BJ (cell line): ENCODE results near the gene TEN1. TPM values are rescaled to one million over a fixed set of nuclear protein-coding genes. Genes with fewer than 3 reads are reported as not detected.

Experiments
- CTCF ChIA-PET: fragments of 350-600 bp; formaldehyde crosslinking; extraction: SDS; loops from one replicate; lab custom pipeline; 2021; ENCODE audit warnings: antibody characterized with exemption, inconsistent platforms; lab: Yijun Ruan, JAX
- POLR2A ChIA-PET: fragments of 300-600 bp; sonication (Branson Sonifier 250); formaldehyde crosslinking; extraction: SDS; loops from one replicate; lab custom pipeline; 2021; ENCODE audit warnings: antibody characterized with exemption; lab: Charles Lee
- DNase-seq: peaks from one replicate; pipeline ENCODE4 v3.0.0-alpha.2; 2011; ENCODE audit warnings: low read depth
- H3K27me3 ChIP-seq: 2 replicates; pipeline ENCODE4 v1.6.0; 2011; ENCODE audit warnings: low read length; ENCODE audit not compliant: control insufficient read depth, insufficient read depth
- H3K36me3 ChIP-seq: 2 replicates; pipeline ENCODE4 v1.5.1; 2011; ENCODE audit warnings: low read length; ENCODE audit not compliant: control insufficient read depth, insufficient read depth
- H3K4me3 ChIP-seq: 2 replicates; pipeline ENCODE4 v1.5.1; 2011; ENCODE audit warnings: low read depth, mild to moderate bottlenecking, control low read depth, low read length
- polyA plus RNA-seq: library from polyadenylated mRNA; depleted of rRNA; stranded (reverse); fragments of >200 nt; gene quantifications from 2 replicates; pipeline ENCODE4 v1.2.3, GENCODE V29; 2011
- TF ChIP-seq, protein P1 (sequence below): IDR thresholded peaks from 2 replicates; pipeline ENCODE4 v1.5.1; 2011; ENCODE audit warnings: low read depth, mild to moderate bottlenecking, control low read depth, inconsistent platforms, low read length, moderate library complexity; ENCODE audit not compliant: insufficient read depth

The TEN1 gene
- polyA plus RNA-seq, 1 experiment, result 25.6 TPM

DNA sequence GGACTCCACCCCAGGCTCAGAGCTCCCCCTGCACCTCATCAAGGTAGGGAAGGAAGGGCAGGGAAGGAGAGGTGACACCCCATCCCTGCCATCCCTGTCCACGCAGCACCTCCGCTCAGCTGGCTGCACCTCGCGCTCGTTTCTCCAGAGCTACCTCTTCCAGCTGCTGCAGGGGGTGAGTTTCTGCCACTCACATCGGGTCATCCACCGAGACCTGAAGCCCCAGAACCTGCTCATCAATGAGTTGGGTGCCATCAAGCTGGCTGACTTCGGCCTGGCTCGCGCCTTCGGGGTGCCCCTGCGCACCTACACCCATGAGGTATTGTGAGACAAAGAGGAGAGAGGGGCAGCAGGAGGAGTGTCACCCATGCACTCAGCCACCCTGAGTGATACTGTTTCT, 23.1 kb downstream of the TEN1 start:
- H3K27me3 ChIP-seq, result no peaks in the 10 kb centered on the region
- no peak for DNase-seq
- peaks cover 5% of the 10 kb centered on the region for H3K36me3 ChIP-seq
- H3K4me3 ChIP-seq, result no peak overlapping the region
- TF ChIP-seq, protein P1, sequence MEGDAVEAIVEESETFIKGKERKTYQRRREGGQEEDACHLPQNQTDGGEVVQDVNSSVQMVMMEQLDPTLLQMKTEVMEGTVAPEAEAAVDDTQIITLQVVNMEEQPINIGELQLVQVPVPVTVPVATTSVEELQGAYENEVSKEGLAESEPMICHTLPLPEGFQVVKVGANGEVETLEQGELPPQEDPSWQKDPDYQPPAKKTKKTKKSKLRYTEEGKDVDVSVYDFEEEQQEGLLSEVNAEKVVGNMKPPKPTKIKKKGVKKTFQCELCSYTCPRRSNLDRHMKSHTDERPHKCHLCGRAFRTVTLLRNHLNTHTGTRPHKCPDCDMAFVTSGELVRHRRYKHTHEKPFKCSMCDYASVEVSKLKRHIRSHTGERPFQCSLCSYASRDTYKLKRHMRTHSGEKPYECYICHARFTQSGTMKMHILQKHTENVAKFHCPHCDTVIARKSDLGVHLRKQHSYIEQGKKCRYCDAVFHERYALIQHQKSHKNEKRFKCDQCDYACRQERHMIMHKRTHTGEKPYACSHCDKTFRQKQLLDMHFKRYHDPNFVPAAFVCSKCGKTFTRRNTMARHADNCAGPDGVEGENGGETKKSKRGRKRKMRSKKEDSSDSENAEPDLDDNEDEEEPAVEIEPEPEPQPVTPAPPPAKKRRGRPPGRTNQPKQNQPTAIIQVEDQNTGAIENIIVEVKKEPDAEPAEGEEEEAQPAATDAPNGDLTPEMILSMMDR, result no peak
- CTCF ChIA-PET, result interaction anchor here (1.0 to 19.9 kb wide), 4 partner anchors 7 to 94 kb away, joined by 3 to 264 read pairs (median 55); partner anchors contain the start of gene MRPL38
- POLR2A ChIA-PET, result no interaction called here

DNA sequence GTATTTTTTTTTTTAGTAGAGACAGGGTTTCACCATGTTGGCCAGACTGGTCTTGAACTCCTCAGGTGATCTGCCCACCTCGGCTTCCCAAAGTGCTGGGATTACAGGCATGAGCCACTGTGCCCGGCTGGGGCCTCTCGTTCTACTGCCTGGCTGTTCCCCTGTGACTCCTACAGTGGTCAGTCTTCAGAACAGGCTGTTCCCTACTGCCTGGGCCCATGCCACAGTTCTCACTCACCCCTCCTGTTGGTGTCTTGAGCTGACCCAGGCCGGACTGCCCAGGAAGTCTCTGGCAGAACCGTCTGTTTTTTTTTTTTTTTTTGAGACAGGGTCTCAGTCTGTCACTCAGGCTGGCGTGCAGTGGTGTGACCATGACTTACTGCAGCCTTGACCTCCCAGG, 24.9 kb downstream of the TEN1 start:
- DNase-seq, result no peak
- Histone ChIP-seq H3K27me3 (no peaks in the 10 kb centered on the region), H3K4me3 (no peak overlapping the region), H3K36me3 (peaks cover 5% of the 10 kb centered on the region)
- TF ChIP-seq, protein P1, result no peak
- POLR2A ChIA-PET, result no interaction called here
- CTCF ChIA-PET, result interaction anchor here (0.6 to 19.9 kb wide), 8 partner anchors 11 to 474 kb away, joined by 3 to 264 read pairs (median 4); partner anchors contain the start of gene MRPL38

DNA sequence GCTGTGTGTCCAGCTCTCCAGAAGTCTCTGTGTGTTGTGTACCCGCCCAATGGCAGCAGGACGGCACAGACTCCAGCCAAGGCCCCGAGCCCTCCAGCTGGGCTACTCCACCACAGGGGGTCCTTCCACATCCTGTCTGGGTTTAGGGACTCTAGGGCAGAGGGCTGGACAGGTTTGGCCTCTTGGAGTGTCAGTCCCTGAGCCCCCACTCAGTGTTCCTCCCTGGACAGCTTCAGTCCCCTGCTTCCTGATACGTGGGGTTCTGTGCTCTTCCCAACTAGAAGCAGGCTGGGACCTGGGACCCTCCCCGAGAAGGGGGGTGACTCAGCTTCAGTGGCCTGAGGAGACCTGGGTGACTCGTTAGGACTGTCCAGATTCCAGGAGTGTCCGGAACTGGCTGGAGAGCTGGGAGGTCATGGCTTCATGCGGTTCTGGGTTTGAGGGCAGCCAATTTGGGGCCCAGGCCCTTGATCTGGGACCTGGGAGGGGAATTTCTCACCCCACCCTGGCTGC, 25.8 kb downstream of the TEN1 start:
- Histone ChIP-seq H3K36me3 (peaks cover 5% of the 10 kb centered on the region), H3K4me3 (no peak overlapping the region), H3K27me3 (no peaks in the 10 kb centered on the region)
- ChIA-PET POLR2A (no interaction called here), CTCF (interaction anchor here (0.6 to 19.9 kb wide), 21 partner anchors 8 to 124 kb away, joined by 3 to 264 read pairs (median 4); partner anchors contain the start of genes FBF1 and MRPL38)
- TF ChIP-seq, protein P1, result no peak
- no peak for DNase-seq

DNA sequence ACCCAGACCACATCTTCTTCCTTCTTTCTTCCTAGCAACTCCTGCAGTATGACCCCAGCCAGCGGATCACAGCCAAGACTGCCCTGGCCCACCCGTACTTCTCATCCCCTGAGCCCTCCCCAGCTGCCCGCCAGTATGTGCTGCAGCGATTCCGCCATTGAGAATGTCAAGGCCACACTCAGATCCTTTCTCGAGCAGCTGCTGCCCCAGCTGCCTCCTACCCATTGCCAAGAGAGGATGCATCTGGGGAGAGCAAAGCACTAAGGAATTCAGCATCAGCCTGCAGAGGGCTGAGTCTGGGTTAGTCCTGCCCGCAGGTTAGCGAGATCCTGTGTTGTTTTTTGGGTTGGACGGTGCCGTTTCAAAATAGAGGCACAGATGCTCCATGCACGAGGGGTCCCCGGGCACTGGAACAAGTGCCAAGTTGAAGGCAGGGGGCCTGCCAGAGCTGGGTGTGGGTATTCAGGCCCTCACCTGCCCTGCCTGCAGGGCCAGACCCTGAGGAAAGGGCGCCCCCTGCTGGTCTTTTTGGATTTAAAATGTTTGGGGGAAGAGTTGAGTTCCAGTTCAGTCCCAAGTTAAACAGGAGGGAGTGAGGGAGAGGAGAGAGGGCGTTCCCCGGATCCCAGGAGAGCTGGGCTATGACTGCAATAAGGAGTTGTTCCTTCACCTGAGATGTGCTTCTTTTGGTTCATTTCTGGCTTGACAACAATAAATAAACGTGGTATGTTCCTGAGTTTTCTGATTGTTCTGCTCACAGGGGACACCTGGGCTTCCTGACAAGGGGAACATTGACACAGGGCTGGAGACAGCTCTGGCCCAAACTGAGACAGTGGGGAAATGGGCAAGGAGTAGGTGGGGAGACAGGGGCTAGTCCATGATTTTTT, 26.5 kb downstream of the TEN1 start:
- ChIA-PET POLR2A (interaction anchor here (0.7 kb wide), 1 partner anchor 21 kb away, joined by 4 read pairs; no protein-coding TSS in a partner anchor), CTCF (interaction anchor here (0.6 to 19.9 kb wide), 21 partner anchors 9 to 210 kb away, joined by 3 to 264 read pairs (median 4); partner anchors contain the start of genes FBF1 and MRPL38)
- DNase-seq, result no peak
- Histone ChIP-seq H3K27me3 (no peaks in the 10 kb centered on the region), H3K4me3 (no peak overlapping the region), H3K36me3 (peaks cover 5% of the 10 kb centered on the region)
- TF ChIP-seq, protein P1, result peak; percentile 66

DNA sequence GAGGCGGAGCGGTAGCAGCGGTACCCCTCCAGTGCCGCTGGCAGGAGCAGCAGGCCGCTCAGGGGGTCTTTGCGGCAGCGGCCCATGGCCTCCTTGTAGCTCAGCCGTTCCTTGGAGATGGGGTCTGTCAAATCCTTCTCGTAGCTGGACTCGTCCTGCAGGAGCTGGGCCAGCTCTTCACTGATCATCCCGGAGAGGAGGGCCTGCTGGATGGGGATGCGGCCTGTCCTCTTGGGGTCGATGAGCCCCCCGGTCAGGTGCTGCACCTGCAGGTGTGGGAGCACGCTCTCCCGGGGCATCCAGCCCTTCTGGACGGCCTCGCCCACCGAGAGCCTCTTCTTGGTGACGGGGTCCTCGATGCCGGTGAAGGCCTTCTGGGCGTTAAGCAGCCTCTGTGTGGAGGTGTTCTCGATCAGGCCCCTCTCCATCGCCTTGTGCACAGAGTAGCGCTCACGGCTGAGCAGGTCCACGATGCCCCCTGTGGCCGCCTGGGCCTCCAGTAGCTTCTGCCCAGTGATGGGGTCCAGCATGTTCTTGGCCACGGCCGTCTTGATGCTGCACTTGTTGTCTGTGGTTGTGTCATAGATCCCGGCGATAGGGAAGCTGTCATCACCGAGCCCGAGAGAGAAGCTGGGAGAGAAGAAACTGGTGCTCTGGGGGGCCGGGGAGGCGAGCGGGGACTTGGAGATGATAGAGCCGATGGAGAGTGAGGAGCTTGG, 28.2 kb downstream of the TEN1 start:
- no peak for DNase-seq
- POLR2A ChIA-PET, result no interaction called here
- TF ChIP-seq, protein P1, result no peak
- CTCF ChIA-PET, result interaction anchor here (0.7 to 19.9 kb wide), 4 partner anchors 8 to 100 kb away, joined by 3 to 264 read pairs (median 16); partner anchors contain the start of genes CDK3 and MRPL38
- H3K4me3 ChIP-seq, result no peak overlapping the region
- no peaks in the 10 kb centered on the region for H3K27me3 ChIP-seq
- peaks cover 3% of the 10 kb centered on the region for H3K36me3 ChIP-seq
